Right atrium auricular region (tissue), 2 donors: Measurements from ENCODE around the gene PAX2. TPM values are rescaled to one million over a fixed set of nuclear protein-coding genes. Genes with fewer than 3 reads are reported as not detected.

Experiments
- DNase-seq: peaks from one replicate; pipeline ENCODE4 v3.0.0-alpha.2; 2019; ENCODE audit warnings: low spot score
- H3K27ac ChIP-seq, 2 donors: fragments of 200-600 bp; sonication (generic); 1 replicate in 1 of 2; 2 replicates in 1 of 2; pipeline ENCODE4 v1.5.1; 2016 to 2019
- H3K27me3 ChIP-seq, 2 donors: fragments of 200-600 bp; sonication (generic); one replicate each; pipeline versions ENCODE4 v1.5.1 to v1.6.0; 2017 to 2019
- H3K36me3 ChIP-seq: fragments of 200-600 bp; sonication (generic); one replicate; pipeline ENCODE4 v1.5.1; 2016
- H3K4me1 ChIP-seq, 2 donors: fragments of 200-600 bp; sonication (generic); one replicate each; pipeline versions ENCODE4 v1.5.1 to v1.6.0; 2017 to 2019
- H3K4me3 ChIP-seq, 2 donors: fragments of 200-600 bp; sonication (generic); 1 replicate in 1 of 2; 2 replicates in 1 of 2; pipeline ENCODE4 v1.5.1; 2017 to 2019; ENCODE audit warnings: mild to moderate bottlenecking in 1 of 2, moderate library complexity in 1 of 2
- H3K9me3 ChIP-seq, 2 donors: fragments of 200-600 bp; sonication (generic); one replicate each; pipeline ENCODE4 v1.5.1; 2019
- total RNA-seq, 2 donors: library from RNA; depleted of rRNA; stranded (reverse); fragments of >200 nt; gene quantifications; one replicate each; pipeline ENCODE4 v1.1.0, GENCODE V29; 2016
- TF ChIP-seq, protein P1 (sequence below), 2 donors: fragments of 200-600 bp; sonication (generic); IDR thresholded peaks; one replicate each; pipeline ENCODE4 v1.5.1; 2019; ENCODE audit warnings: antibody characterized with exemption in 2 of 2

The PAX2 gene
- total RNA-seq, 2 donors from 2014 or later, result not detected

- peaks cover 41 to 59% of the 10 kb centered on the region in 2 donors for H3K27me3 ChIP-seq
- no peak for DNase-seq
- peaks cover 0 to 38% of the 10 kb centered on the region in 2 donors for H3K4me1 ChIP-seq
- no peak overlapping the region for H3K27ac ChIP-seq
- H3K36me3 ChIP-seq, result no peaks in the 10 kb centered on the region
- H3K9me3 ChIP-seq, result no peaks in the 10 kb centered on the region
- peak overlapping the region; percentile 3 to 45 for H3K4me3 ChIP-seq
- TF ChIP-seq, protein P1, sequence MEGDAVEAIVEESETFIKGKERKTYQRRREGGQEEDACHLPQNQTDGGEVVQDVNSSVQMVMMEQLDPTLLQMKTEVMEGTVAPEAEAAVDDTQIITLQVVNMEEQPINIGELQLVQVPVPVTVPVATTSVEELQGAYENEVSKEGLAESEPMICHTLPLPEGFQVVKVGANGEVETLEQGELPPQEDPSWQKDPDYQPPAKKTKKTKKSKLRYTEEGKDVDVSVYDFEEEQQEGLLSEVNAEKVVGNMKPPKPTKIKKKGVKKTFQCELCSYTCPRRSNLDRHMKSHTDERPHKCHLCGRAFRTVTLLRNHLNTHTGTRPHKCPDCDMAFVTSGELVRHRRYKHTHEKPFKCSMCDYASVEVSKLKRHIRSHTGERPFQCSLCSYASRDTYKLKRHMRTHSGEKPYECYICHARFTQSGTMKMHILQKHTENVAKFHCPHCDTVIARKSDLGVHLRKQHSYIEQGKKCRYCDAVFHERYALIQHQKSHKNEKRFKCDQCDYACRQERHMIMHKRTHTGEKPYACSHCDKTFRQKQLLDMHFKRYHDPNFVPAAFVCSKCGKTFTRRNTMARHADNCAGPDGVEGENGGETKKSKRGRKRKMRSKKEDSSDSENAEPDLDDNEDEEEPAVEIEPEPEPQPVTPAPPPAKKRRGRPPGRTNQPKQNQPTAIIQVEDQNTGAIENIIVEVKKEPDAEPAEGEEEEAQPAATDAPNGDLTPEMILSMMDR (IDR thresholded peaks at IDR 0.05), result peak in 1 of 2 donors; percentile 21
Measured at GRCh38 chr10:100827819-100828737, 82.7 kb downstream of the PAX2 start.

- Histone ChIP-seq H3K27me3 (peaks cover 41 to 59% of the 10 kb centered on the region in 2 donors), H3K4me3 (peak overlapping the region; percentile 15 to 45), H3K4me1 (peaks cover 0 to 38% of the 10 kb centered on the region in 2 donors), H3K9me3 (no peaks in the 10 kb centered on the region), H3K27ac (no peak overlapping the region), H3K36me3 (no peaks in the 10 kb centered on the region)
- TF ChIP-seq, protein P1 (IDR thresholded peaks at IDR 0.05), result no peak
- no peak for DNase-seq
Measured at GRCh38 chr10:100828738-100829096, 83.3 kb downstream of the PAX2 start.

DNA sequence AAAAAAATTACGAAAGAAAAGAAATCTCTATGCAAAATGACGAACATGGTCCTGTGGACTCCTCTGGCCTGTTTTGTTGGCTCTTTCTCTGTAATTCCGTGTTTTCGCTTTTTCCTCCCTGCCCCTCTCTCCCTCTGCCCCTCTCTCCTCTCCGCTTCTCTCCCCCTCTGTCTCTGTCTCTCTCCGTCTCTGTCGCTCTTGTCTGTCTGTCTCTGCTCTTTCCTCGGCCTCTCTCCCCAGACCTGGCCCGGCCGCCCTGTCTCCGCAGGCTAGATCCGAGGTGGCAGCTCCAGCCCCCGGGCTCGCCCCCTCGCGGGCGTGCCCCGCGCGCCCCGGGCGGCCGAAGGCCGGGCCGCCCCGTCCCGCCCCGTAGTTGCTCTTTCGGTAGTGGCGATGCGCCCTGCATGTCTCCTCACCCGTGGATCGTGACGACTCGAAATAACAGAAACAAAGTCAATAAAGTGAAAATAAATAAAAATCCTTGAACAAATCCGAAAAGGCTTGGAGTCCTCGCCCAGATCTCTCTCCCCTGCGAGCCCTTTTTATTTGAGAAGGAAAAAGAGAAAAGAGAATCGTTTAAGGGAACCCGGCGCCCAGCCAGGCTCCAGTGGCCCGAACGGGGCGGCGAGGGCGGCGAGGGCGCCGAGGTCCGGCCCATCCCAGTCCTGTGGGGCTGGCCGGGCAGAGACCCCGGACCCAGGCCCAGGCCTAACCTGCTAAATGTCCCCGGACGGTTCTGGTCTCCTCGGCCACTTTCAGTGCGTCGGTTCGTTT lies 83.9 kb downstream of the PAX2 start:
- TF ChIP-seq, protein P1 (IDR thresholded peaks at IDR 0.05), result no peak
- H3K27me3 ChIP-seq, result peaks cover 41 to 59% of the 10 kb centered on the region in 2 donors
- H3K36me3 ChIP-seq, result no peaks in the 10 kb centered on the region
- H3K27ac ChIP-seq, result no peak overlapping the region
- peak overlapping the region; percentile 15 to 45 for H3K4me3 ChIP-seq
- no peak for DNase-seq
- no peaks in the 10 kb centered on the region for H3K9me3 ChIP-seq
- peaks cover 0 to 38% of the 10 kb centered on the region in 2 donors for H3K4me1 ChIP-seq

DNA sequence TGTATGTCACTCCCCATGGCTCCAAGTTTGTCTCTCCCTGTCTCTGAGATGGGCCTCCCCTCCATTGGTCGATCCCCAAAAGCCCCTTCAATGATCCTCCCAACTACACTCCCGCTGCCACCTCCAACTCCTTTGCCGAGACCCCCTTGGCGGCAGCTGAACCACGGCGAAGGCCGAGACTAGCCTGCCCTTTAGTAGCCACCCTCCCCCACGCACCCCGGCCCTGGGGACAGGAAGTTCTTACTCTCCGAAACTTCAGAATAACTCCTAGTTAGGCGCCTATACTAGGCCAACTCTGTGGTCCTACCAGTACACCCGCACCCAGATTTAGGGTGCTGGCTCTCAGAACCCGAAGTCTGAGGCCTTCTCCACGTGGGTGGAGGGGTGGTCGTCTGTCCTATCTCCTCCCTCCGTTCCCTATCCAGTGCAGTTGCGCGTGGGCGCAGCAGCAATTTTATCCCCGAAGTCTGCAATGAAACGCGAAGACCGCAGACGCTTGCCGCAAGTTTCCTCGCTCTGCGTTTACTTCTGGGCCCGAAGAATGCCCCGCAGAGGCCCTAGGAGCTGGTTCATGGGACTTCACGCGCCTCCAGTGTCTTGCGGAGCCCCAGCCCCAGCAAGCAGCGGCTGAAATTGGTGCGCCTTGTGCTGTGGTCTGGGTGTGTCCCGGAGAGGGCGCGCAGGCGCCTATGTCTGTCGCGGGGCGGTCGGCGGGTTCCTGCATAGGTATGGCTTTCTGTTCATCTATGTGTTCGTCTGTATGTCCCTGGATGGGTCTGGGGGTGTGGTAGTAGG lies 84.7 kb downstream of the PAX2 start:
- Histone ChIP-seq H3K9me3 (no peaks in the 10 kb centered on the region), H3K27ac (no peak overlapping the region), H3K27me3 (peaks cover 36 to 52% of the 10 kb centered on the region in 2 donors), H3K4me3 (no peak overlapping the region), H3K36me3 (no peaks in the 10 kb centered on the region), H3K4me1 (peaks cover 0 to 38% of the 10 kb centered on the region in 2 donors)
- TF ChIP-seq, protein P1 (IDR thresholded peaks at IDR 0.05), result no peak
- DNase-seq, result no peak

DNA sequence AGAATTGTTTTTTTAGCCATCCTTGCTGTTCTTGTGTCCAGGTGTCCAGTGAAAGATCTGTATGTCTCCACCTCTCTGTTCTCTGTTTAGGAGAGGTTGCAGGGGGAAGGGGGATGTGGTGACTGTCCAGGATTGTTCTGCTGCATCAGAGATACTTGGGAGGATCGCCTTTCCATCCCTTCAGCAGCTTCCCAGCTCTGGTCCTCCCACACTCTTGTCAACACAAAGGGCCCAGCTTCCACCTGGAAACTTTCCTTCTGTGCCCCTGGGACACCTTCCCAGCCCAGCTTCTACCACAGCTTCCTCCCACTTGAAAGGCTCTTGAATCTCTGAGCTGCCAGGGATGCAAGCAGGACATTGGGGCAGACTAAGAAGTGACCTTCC lies 85.3 kb downstream of the PAX2 start:
- no peak for DNase-seq

More for the DNA sequence above, 85.3 kb downstream of the PAX2 start:
- Histone ChIP-seq H3K4me3 (no peak overlapping the region), H3K4me1 (peaks cover 0 to 38% of the 10 kb centered on the region in 2 donors), H3K27ac (no peak overlapping the region), H3K9me3 (no peaks in the 10 kb centered on the region), H3K36me3 (no peaks in the 10 kb centered on the region), H3K27me3 (peaks cover 33 to 47% of the 10 kb centered on the region in 2 donors)
- TF ChIP-seq, protein P1 (IDR thresholded peaks at IDR 0.05), result no peak
